Activated CD4-positive, alpha-beta T cell treated with anti-CD3 and anti-CD28 coated beads, Interleukin-2, Interleukin-6, amounts not matched to agents 100 ng/mL and 50 ng/mL, durations not matched to agents 16 hours and 8 hours (primary cell): ENCODE results near the gene P2RX7.
"Not testable (repeated sequence)": the region's sequence is repeated elsewhere in the genome, so short reads cannot be mapped to it uniquely, and the experiment has no call there.

ENCODE experiments used
- DNase-seq: peaks from one replicate; pipeline ENCODE4 v3.0.0-alpha.2; 2020

Gene P2RX7

DNA sequence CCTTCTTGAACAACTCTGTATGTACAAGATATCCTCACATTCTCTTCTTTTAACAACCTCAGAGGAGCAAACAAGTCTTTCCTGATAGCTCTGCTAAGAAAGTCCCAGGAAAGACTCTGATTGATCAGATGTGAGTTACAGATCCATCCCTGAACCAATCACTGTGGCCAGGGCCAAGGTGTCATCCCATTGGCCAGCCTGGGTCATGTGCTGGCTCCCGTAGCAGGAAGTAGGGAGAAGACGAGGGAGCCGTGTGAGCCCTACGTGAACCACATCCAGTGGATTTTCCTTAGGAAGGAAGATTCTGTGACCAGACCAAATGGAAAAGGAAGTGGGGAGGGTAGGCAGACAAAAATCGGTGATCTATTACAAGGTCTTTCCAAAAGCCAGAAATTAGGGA is 5.6 kb downstream of the P2RX7 start:
- DNase-seq, result no peak

DNA sequence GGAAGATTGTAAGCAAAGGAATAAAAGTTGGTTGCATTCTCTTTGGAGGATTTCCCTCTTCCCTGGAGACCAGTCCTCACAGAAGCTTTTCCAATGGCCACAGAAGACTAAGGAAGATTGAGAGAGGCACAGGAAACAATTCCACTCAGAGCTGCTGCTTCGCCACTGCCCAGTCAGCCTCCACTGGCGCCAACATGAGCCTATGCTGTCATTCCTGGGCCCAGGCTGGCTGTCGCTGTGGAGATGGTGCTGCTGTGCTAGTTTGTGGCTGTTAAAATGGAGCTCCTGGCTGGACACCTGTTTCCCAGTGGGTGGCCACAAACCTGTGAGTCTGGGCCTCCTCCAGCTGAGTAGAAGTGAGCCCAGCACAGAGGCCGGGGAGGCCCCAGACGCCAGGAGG is 6.6 kb downstream of the P2RX7 start:
- no peak for DNase-seq

DNA sequence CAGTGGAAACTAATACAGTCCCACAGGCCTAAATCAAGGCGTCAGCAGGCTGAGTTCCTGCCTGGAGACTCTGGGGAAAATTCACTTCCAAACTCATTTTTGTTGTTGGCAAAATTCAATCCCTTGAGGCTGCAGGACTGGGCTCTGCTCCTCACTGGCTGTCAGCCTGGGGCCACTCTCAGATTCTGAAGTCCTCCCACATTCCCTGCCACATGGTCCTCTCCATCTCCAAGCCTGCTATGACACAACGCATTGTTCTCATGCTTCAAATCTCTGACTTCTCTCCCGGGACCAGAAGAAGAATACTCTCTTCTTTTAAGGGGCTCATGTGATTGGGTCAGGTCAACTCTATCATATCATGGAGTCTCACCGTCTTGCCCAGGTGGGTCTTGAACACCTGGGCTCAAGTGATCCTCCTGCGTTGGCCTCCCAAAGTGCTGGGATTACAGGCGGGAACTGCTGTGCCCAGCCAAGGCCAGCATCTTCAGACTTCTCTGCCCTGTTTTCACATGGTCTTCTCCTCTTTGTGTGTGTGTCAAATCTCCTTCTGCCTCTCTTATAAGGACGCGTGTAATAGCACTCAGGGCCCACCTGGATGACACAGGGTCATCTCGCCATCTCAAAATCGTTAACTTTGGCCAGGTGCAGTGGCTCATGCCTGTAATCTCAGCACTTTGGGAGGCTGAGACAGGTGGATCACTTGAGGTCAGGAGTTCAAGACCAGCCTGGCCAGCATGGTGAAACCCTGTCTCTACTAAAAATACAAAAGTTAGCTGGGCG is 9.7 kb downstream of the P2RX7 start:
- no peak for DNase-seq

DNA sequence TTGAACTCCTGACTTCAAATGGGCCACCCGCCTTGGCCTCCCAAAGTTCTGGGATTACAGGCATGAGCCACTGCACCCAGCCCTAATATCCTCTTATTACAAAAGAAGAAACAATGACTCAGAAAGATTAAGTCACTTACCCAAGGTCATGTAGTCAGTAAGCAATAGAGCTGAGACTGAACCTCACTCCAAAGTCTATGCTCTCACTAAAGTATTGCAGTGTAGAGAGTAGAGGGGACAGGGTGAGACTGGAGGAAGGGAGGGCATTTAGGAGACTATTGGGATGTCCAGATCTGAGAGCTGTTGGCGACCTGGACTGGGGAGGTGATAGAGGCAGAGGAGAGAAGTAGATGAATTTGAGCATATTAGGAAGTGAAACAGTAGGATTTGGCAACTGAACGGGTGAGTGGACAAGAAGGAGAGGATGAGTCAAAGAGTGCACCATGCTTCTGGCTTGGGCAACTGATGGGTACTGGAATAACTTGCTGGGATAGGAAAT is 11.8 kb downstream of the P2RX7 start:
- DNase-seq, result peak; percentile 36

DNA sequence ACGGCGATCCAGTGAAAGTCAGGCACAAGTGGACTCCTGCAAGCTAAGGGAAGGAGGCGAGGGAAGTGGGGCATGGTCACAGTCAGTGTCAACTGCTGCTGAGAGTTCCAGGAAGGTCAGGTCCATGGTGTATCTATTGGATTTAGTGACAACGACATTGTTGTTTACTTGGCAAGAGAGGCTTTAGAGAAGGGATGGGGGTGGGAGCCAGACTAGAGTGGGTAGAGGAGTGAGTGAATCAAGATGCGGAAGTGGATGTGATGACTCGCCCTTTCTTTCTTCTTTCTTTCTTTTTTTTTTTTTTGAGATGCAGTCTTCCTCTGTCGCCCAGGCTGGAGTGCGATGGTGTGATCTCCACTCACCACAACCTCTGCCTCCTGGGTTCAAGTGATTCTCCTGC is 12.5 kb downstream of the P2RX7 start:
- DNase-seq, result peak; percentile 56

DNA sequence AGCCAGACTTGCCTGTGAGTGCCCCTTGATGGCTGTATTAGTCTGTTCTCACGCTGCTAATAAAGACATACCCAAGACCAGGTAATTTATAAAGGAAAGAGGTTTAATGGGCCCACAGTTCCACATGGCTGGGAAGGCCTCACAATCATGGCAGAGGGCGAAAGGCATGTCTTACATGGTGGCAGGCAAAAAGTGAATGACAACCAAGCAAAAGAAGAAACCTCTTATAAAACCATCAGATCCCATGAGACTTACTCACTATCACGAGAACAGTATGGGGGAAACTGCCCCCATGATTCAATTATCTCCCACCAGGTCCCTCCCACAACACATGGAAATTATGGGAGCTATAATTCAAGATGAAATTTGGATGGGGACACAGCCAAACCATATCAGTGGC is 16.6 kb downstream of the P2RX7 start:
- DNase-seq, result not testable (repeated sequence)

DNA sequence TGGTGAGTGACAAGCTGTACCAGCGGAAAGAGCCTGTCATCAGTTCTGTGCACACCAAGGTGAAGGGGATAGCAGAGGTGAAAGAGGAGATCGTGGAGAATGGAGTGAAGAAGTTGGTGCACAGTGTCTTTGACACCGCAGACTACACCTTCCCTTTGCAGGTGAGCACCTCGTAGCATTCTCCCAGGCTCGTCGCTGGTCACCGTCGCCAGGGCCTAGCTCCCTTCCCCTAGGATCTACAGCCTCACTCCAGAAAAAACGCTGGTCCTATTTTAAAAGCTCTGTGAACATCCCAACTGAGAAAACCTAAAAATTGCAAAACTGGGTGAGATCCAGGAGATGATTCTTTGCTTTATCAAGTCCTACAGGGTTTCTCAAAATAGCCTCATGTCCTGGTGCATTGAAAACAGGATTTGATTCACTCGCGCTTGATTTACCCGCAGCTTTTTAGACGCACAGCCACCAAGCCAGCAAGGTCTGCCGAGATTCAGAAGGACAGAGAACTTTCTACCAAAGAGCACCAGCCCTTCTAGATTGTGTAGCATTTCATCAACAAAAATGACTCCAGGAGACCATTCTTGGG is 22.2 kb downstream of the P2RX7 start:
- no peak for DNase-seq

DNA sequence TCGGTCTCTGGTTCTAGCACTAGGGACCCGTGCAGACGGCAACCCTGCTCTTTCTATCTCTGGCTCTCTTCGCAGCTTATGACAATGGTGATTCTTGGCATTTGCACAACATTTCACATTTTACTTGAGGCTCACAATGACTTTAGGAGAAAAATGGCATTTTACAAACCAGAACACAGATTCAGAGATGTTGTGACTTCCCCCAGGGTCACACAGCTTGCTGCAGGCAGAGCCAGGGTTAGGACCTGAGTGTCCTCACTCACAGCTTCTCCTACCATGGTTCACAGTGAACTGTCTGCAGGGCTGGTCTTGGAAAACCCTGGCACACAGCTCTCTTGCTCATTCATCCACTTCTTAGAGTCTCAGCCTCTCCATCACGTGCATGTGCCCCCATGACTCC is 23.7 kb downstream of the P2RX7 start:
- DNase-seq, result no peak

DNA sequence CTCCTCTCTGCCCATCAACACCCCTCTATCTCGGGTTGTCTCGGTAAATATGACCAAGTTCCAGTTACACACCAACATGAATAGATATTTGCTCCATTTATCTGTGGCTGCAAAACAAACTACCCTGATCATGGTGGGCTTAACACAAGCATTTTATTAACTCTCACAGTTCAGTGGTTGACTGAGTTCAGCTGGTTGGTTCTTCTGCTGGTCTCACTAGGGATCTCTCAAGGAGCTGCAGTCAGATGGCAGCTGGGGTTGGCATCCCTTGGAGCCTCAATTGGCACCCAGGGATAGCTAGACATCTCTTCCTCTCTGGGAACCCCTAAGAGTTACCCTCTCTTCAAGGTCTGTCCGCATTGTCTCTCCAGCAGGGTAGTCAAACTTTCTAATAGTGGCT is 25.4 kb downstream of the P2RX7 start:
- no peak for DNase-seq

DNA sequence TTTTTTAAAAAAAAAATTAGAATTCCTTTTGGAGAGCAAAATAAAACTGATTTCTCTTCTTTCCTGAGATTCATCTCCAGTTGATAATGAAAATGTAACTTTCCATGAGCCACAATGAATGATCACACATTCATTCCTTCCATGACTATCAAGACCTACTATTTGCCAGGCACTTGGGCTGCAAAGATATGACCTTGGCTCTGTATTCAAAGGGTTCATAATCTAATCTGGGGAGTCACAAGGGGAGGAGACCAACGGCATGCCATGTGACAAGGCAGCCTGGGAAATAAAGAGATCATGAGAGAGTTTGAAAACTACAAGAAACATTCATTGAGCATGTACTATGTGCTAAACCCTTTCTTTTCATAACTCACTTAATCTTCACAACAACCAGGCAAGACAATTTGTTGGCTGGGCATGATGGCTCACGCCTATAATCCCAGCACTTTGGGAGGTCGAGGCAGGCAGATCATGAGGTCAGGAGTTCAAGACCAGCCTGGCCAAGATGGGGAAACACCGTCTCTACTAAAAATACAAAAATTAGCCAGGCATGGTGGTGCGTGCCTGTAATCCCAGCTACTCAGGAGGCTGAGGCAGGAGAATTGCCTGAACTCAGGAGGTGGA is 26.2 kb downstream of the P2RX7 start:
- DNase-seq, result not testable (repeated sequence)

DNA sequence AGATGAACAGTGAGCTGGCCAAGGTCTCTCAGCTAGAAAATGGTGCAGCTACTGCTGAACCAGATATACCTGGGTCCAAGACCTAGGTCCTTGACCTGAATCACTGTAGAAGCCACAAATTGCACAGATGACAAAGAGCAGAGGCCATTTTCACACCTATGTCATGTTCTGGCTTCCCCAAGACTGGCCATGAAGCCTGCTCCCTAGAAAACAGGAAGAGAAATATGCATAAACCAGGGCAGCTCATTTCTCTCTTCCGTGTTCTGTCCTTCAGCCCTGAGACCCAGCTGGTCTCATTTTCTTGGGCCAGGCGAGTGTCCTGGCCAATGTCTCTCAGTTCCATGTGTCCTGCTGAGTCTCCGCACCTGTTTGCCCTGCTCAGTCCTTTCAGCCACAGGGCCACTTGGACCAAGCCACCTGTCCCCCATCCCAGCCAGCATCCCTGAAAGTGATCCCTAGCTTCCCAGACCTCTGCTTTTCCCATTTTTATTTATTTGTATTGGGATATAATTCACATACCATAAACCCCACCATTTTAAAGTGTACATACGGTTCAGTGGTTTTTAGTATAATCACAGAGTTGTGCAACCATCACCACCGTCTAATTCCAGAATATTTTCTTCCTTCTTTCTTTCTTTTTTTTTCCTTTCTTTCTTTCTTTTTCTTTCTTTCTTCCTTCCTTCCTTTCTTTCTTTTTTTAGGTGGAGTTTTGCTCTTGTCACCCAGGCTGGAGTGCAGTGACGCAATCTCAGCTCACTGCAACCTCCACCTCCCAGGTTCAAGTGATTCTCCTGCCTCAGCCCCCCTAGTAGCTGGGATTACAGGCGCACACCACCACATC is 27.0 kb downstream of the P2RX7 start:
- no peak for DNase-seq

DNA sequence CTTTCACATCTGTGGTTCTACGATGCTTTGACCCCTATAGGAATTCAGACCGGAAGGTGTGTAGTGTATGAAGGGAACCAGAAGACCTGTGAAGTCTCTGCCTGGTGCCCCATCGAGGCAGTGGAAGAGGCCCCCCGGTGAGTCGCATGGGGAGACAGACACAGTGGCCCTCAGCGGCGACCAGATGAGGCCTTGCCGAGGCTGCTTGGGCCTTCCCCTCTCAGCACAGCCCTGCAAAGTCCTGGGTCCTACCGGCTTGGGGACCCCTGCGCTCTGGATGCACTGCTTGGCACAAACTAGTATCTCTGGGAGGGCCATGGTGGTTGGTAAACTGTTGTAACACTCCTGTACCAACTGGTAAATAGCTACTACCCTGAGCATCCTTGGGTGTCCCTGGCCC is 29.7 kb downstream of the P2RX7 start:
- no peak for DNase-seq

DNA sequence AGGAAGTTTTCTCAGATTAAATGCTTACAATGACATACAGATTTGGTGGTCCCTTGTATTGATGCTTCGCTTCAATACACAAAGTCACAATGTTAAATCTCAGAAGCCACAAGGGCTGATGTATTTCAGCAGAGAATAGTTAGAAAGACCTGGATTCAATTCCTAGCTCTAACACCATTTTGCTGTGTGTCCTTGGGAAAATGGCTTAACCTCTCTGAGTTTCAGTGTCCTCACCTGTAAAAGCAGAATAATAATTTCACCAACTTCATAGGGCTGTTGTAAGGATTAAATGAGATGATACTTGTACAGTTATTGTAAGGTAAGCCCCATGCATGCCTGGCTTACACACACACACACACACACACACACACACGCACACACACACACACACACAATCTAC is 30.3 kb downstream of the P2RX7 start:
- DNase-seq, result no peak

DNA sequence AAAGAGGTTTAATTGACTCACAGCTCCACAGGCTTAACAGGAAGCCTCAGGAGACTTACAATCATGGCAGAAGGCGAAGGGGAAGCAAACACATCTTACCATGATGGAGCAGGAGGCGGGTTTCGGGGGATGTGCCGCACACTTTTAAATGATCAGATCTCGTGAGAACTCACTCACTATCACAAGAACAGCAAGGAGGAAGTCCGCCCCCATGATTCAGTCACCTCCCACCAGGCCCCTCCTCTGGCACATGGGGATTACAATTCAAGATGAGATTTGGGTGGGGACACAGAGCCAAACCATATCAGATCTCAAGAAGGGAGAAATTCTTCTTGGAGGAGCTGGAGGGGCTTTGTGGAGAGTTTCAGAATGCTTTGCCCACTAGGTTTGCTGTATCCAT is 32.2 kb downstream of the P2RX7 start:
- not testable (repeated sequence) for DNase-seq

DNA sequence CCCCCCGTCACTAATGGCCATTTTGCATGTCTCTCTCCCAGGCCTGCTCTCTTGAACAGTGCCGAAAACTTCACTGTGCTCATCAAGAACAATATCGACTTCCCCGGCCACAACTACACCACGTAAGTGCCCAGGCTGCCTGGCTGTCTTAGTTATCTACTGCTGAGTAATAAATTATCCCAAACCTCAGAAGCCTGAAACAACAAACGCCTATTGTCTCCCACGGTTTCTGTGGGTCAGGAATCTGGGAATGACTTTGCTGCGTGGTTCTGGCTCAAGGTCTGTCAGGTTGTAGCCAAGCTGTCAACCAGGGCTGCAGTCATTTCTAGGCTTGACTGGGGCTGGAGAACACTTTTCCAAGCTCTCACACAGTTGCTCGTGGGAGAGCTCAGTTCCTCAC is 32.6 kb downstream of the P2RX7 start:
- DNase-seq, result no peak

DNA sequence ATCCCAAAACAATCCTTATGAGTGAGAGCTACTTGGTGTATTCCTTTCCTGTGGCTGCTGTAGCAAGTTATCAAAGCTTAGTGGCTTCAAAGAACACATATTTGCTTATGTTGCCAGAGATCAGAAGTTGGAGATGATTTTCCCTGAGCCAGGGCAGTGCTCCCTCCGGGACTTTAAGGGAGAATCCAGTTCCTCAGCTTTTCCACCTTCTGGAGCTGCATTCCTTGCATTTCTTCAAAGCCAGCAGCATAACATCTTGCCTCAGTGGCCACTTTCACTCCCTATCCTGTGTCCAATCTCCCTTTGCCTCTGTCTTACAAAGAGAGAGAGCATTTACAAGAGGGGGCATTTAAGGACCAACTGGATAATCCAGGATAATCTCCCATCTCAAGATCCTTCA is 33.7 kb downstream of the P2RX7 start:
- no peak for DNase-seq

DNA sequence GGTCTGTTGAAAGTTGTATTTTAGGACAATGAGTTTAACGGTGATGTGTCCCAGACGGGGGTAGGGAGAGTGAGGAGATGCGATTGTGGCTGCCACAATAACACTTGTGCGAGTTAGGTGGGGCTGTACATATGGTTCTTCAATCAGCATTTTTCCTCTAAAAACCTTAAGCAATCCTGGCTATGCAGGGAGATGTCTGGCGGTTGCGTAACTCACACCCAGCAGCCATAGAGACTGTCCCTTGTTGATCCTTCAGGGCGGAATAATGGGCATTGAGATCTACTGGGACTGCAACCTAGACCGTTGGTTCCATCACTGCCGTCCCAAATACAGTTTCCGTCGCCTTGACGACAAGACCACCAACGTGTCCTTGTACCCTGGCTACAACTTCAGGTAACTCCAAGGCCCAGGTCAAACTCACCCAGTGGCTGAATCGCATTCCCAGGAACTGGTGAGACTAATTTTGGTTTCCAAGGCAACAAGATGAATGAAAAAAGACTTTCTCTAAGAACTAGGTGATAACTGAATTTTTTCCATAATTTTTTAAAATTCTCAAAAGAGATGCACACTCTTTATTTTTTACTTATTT is 34.6 kb downstream of the P2RX7 start:
- no peak for DNase-seq

DNA sequence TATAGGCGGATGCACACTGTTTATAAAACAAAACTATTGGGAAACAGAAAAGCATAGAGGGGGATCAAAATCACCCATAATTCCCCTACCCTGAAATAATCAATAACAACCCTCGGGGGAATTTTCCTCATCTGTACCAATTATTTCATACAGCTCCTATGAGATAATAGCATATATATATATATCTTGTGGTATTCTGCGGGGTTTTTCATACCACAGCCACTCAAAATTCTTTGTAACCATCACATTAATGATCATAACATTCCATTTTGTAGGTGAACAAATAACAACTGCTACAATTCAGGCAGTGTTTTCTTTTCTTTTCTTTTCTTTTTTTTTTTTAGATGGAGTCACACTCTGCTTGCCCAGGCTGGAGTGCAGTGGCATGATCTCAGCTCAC is 35.3 kb downstream of the P2RX7 start:
- no peak for DNase-seq

DNA sequence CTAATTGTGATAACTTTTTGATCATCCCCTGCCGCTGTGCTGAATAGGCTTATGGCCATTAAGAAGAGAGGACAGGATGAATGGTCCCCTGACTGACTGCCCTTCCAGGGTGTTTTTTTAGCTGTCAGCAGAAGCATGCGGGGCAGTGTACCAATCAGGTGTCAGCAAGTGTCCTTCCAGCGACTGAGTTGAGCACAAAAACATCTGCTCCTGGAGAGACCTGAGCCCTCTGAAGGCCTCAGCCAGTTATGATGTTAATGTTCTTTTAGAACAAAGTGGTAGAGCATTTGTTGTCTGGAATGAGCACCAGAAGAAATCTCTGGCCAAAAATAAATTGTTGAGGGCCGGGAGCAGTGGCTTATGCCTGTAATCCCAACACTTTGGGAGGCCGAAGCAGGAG is 37.5 kb downstream of the P2RX7 start:
- no peak for DNase-seq

DNA sequence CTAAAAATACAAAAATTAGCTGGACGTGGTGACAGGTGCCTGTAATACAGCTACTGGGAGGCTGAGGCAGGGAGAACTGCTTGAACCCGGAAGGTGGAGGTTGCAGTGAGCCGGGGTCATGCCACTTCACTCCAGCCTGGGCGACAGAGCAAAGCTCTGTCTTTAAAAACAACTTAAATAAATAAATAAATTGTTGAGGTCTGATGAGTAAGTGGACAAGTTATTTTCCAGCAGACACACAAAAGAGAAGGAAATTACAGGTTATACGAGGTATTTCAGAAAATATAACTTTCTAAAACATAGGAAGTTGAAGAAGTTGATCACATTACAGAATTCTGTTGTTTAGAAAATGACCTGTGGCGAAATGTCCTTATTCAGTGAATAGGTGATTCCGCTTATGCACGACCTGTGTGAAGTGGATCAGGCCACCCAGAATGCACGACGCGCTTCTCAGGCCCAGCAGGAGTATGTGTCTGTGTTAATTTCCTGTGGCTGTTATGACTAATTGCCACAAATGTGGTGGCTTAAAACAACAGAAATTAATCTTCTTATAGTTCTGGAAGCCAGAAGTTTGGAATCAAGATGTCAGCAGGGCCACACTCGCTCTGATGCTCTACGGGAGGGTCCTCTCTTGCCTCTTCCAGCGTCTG is 38.1 kb downstream of the P2RX7 start:
- DNase-seq, result peak; percentile 29

DNA sequence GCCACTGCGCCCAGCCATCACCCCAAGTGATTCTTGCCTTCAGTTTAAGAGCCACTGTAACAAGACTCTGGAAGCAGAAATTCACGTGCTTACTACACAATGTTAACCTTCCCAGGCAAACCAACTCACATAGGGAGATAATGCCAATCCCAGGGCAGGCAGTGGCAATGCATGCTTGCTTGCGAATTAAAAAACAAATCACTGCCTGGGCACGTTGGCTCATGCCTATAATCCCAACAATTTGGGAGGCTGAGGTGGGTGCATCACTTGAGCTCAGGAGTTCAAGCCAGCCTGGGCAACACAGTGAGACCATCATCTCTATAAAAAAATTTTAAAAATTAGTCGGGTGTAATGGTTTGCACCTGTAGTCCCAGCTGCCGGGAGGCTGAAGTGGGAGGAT is 39.5 kb downstream of the P2RX7 start:
- DNase-seq, result no peak

DNA sequence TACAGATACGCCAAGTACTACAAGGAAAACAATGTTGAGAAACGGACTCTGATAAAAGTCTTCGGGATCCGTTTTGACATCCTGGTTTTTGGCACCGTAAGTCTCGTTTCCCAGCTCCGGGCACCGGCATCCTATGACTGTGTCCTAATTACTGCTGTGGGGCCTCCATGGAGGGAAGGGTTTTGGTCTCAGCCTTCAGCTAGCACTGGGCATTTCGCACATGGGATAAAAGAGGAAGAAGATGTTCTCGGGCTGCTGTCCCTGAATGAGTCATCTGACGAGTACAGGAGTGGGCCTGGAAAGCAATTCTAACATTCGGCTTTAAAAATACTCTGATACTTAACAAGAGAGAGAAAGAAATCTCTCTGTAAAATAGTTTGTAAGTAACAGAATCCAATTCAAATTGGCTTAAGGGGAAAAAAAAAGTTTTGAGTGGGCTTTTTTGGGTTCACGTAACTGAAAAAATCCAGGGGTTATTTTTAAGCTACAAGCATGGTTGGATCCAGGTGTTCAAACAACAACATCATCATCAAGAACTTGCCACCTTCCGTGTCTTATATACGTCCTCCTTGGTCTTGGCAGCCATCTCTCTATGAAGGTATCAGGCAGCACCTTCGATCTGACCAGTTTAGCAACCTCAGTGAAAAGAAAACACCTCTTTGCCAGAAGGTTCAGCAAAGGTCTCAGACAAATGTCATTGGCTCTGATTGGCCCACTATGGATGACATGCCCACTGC is 42.9 kb downstream of the P2RX7 start:
- no peak for DNase-seq
